Frontal cortex (tissue), 4 donors: Measurements from ENCODE around the gene LYST. TPM values are rescaled to one million over a fixed set of nuclear protein-coding genes. Genes with fewer than 3 reads are reported as not detected.
"Not testable (repeated sequence)": the region's sequence is repeated elsewhere in the genome, so short reads cannot be mapped to it uniquely, and the experiment has no call there.

Experiments
- DNase-seq, 2 donors: peaks; one replicate each; pipeline ENCODE4 v3.0.0; 2012; ENCODE audit warnings: low spot score in 2 of 2
- FAIRE-seq: peaks from 2 replicates; lab custom pipeline; 2012; peaks lifted over from hg19 to GRCh38; lab: Jason Lieb, UNC
- total RNA-seq: library from RNA; depleted of rRNA; stranded (reverse); fragments of >200 nt; gene quantifications from one replicate; pipeline ENCODE4 v1.2.3, GENCODE V29; 2014
- donor health status: control.
- donor health status: control.
- donor health status: control.

Gene LYST
- total RNA-seq, 1 donor from 2014 or later = 66.0 TPM

DNA sequence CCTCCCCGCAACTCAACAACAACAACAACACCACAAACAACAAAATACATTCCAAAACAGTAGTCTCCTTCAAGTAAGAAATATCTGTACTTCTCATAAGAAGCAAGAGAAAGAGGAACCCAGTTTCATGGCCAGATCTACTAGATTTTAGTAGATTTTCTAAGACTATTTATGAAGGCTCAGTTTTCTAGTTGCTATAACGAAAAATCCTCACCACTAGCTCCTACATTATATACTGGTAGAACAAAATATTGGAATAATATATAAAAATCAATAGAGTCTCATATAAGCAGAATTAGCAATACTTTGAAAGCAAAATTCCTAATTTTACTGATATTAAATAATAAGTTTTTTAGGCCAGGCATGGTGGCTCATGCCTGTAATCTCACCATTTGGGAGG, 86.9 kb downstream of the LYST start:
- FAIRE-seq = no peak
- DNase-seq = no peak

DNA sequence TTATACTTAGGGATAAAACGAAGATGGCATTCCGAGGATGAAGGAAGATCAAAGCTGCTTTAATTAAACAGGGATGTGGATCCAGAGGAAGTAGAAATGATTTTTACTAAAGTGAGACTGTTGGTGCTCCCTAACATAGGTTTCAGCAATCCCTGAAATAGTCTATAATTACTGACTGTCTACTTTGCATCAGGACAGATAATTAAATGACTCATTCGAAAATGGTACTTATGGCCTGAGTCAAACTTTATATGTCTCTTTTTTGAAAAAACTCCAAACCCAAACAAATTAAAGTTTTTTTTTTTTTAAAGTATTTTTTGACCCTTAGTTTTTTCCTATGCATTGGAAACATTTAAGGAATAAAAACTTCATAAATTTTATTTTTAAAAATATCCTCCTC, 90.3 kb downstream of the LYST start:
- FAIRE-seq = no peak
- DNase-seq = no peak

DNA sequence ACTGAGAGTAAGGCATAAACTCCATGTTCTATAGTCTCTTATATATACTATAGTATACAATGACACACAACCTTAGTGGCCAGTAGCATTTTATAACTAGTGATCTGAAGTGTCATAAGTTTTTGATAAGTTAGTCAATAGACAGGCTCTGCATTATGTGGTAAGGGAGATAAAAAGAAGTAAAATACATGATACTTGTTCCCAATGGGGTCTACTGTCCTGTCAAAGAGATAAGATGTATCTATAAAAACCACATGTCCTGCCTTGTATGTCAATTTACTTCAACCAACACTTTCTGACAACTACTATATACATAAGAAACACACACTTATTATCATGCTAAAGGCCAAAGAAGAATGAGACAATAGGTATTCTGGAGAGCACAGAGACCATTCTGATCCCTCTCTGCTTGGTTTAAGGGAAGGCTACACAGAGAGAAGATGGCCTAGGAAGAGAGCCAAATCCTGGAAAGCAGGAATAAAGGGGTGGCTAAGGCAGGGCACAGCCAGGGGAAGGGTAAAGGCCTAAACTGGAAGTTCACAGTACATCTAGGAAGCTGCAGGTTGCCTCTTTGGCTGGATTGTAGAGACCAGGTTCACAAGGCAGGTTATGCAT, 91.4 kb downstream of the LYST start:
- FAIRE-seq (no peak), DNase-seq (no peak)

- DNase-seq (no peak), FAIRE-seq (no peak)
These were observed 98.9 kb downstream of the LYST start for GRCh38 chr1:235767795-235768194.

GRCh38 chr1:235766794-235767285, 99.9 kb downstream of the LYST start:
- no peak for FAIRE-seq
- DNase-seq = no peak

DNA sequence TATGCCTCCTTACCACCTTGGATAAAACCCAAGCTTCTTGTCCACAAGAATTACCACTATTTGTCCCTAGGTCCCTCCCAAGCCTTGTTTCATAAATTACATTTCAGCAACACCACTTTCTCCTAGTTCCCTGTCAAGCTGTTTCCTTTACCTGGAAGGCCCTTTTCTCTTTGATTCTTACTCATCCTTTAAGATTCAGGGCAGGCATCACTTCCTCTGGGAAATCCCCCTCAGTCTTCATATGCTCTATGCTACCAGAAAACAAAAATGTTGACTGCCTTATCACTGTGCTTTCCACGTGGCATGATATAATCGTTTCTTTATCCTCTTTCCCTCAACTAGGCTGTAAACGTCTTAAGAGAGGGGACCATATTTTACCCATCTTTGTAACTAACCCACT, 102.7 kb downstream of the LYST start:
- DNase-seq (no peak), FAIRE-seq (no peak)

DNA sequence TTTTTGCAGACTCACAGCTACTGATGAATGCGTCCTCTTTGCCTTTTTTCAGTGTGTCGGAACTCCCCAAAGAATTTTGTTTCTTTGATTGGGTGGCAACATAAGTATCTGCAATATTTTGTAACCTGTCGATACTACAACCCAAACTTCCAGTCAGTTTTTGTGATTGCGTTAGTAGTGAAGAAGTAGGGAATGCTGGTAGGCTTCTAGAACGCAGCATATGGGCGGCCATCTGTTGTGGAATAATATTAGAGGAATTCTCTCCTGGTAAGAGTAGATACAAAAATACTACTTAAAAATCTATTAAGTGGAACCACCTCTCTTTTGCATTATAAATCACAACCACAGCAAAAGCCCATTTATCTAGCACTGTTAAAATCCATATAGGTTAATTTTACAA, 107.4 kb downstream of the LYST start:
- no peak for DNase-seq
- FAIRE-seq = no peak

DNA sequence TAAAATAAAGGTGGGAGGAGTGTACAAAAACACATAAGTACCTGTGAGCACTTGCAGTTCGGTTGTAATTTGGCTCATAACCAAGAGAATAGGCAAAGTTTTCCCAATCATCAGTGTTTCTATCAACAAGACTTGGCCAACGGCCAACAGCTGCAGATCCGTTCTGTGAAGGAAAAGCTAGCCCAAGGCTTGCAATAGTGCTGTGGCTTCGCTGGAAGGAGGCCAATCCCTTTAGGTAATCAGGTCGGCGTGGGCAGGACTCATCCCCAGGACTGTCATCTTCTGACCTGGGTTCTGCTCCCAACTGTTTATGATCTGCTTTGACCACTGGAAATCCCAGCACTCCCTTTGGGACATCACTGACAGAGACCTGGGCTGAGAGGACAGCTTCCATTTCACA, 107.8 kb downstream of the LYST start:
- FAIRE-seq = no peak
- no peak for DNase-seq

GRCh38 chr1:235757587-235758096, 109.1 kb downstream of the LYST start:
- no peak for FAIRE-seq
- no peak for DNase-seq

DNA sequence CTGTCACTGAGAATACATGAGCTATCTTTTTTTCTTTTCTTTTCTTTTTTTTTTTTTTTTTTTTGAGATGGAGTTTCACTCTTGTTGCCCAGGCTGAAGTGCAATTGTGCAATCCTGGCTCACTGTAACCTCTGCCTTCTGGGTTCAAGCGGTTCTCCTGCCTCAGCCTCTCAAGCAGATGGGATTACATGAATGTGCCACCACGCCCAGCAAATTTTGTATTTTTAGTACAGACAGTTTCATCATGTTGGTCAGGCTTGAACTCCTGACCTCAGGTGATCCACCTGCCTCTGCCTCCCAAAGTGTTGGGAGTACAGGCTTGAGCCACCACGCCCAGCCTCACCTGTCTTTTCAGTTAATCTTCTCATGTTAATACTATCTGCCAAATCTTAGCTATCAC, 112.5 kb downstream of the LYST start:
- not testable (repeated sequence) for FAIRE-seq

GRCh38 chr1:235749755-235750300, 116.9 kb downstream of the LYST start:
- DNase-seq (no peak), FAIRE-seq (no peak)

More for the DNA sequence above, 112.5 kb downstream of the LYST start:
- DNase-seq = not testable (repeated sequence)

DNA sequence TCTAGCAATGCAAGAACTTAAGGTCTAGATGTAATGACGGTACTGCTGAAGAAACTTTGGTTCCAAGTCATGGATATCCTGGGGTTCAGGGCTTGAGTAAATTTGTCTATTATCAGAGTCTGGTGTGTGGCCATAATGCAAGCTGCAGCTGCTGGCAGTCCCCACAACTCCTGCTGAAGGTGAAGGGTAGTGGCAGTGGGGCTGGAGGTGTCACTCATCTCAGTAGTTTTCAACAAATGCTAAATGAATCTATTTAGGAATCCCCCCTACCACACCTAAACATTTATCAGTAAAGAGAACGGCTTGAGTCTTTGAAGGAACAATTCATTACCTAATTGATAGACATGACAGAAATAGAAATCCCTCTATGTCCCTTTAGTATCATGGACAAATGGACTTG, 118.0 kb downstream of the LYST start:
- DNase-seq (no peak), FAIRE-seq (no peak)

- FAIRE-seq (no peak), DNase-seq (no peak)
These were observed 120.5 kb downstream of the LYST start for GRCh38 chr1:235746245-235746644.

- DNase-seq (no peak), FAIRE-seq (no peak)
These were observed 121.1 kb downstream of the LYST start for GRCh38 chr1:235745503-235746136.

DNA sequence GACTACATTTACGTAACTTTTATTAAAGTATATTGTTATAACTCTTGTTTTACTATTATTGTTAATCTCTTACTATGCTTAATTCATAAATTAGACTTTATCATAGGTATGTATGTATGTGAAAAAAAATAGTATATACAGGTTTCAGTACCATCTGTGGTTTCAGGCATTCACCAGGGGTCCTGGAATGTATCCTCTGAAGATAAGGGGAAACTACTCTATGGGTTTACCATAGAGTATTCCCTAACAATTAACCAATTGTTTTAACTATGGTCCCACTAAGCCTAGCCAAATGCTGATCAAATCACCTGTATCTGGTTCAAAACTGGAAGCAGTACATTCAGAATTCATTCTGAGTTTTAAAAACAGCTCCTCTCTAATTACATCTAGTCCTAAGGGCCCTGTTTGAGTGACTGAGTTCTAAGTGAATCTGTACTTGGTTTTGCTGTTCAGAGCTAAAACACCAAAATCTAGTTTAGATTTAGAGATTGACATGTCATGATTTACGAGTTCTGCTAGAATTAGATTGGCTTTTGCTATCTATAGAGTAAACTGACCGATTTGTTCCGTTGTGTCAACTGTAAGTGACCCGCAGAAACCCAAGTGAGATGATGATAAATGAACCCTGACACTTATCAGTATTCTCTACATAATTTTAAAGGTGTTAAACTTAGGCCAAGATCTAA, 123.6 kb downstream of the LYST start:
- no peak for DNase-seq
- FAIRE-seq = no peak

- FAIRE-seq (no peak), DNase-seq (no peak)
These were observed 125.4 kb downstream of the LYST start for GRCh38 chr1:235741294-235741693.

GRCh38 chr1:235739631-235740030, 127.1 kb downstream of the LYST start:
- DNase-seq (no peak), FAIRE-seq (no peak)

DNA sequence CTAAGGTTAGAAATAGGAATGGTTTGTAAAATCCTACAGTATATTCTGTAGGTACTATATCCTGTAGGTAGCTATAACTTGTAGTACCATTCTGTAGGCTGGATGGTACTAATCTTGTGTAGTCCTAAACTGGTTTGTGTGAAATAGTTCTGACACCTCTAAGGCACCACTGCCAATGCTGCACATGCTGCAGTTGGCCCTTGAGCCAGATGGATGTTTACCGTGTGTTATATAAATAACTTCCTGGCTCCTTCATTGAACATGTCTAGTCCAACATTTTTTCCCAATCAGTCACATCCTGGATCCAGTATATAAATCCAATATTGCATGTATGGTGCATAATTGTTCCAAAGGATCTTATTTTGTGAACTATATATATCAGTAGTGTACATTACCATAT, 127.6 kb downstream of the LYST start:
- DNase-seq (no peak), FAIRE-seq (no peak)

DNA sequence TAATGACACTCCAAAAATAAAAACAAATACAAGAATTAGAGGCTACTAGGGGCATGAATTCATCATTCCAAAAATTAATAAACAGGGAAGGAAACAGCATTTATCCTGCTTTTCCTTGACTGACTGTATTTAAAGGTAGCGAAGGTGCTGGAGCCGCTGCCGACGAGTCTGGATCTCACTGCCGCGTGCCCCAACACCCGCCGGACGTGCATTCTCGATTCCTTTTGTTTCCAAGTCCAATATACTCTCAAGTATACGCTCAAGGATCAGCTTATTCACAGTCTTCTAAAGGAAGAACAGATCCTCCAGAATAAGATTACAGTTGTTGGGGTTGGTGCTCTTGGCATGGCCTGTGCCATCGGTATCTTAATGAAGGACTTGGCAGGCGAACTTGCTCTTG, 129.0 kb downstream of the LYST start:
- FAIRE-seq (no peak), DNase-seq (no peak)

- FAIRE-seq (no peak), DNase-seq (no peak)
These were observed 130.4 kb downstream of the LYST start for GRCh38 chr1:235736263-235736662.

GRCh38 chr1:235735621-235736020, 131.1 kb downstream of the LYST start:
- FAIRE-seq = peak; percentile 60
- DNase-seq = peak in 1 of 2 donors; percentile 5
